K562 (cell line): Measurements from ENCODE around the gene CALB2. TPM values are rescaled to one million over a fixed set of nuclear protein-coding genes. Genes with fewer than 3 reads are reported as not detected.

Experiments
- CBX8 ChIP-seq: fragments of 200-600 bp; sonication (generic); IDR thresholded peaks from 2 replicates; pipeline ENCODE4 v1.6.1; 2012; ENCODE audit warnings: borderline replicate concordance, mixed run types, low read depth, mild to moderate bottlenecking, moderate library complexity, mixed read lengths, low read length, control low read depth, inconsistent platforms; ENCODE audit not compliant: poor library complexity, severe bottlenecking; ENCODE audit errors: extremely low read depth
- CHCHD3 ChIP-seq: fragments of 250-450 bp; sonication (Bioruptor Pico); IDR thresholded peaks from 2 replicates; pipeline ENCODE4 v2.1.2; 2022; ENCODE audit warnings: mild to moderate bottlenecking
- EGR1 ChIP-seq: fragments of 450-650 bp; conservative IDR thresholded peaks from 2 replicates; pipeline ENCODE4 v1.6.1; 2017; ENCODE audit warnings: mild to moderate bottlenecking
- ELF1 ChIP-seq: fragments of 200-800 bp; sonication (Bioruptor generic); IDR thresholded peaks from 2 replicates; pipeline ENCODE4 v1.6.1; 2016; ENCODE audit warnings: missing genetic modification characterization, missing compliant biosample characterization
- GATAD2B ChIP-seq: fragments of 450-650 bp; IDR thresholded peaks from 2 replicates; pipeline ENCODE4 v1.6.1; 2017; ENCODE audit warnings: mild to moderate bottlenecking, borderline replicate concordance
- HMG20A ChIP-seq: fragments of 450-650 bp; formaldehyde crosslinking; conservative IDR thresholded peaks from 2 replicates; pipeline ENCODE4 v1.4.0; 2020; ENCODE audit warnings: mild to moderate bottlenecking, mixed read lengths
- MAFF ChIP-seq: IDR thresholded peaks from 2 replicates; pipeline ENCODE4 v1.6.1; 2012; ENCODE audit warnings: low read length, improper control_type of control experiment
- NFRKB ChIP-seq: fragments of 450-650 bp; IDR thresholded peaks from 2 replicates; pipeline ENCODE4 v1.6.1; 2016; ENCODE audit warnings: low read depth
- PHF20 ChIP-seq: fragments of 450-650 bp; IDR thresholded peaks from 2 replicates; pipeline ENCODE4 v1.6.1; 2018; ENCODE audit not compliant: partially characterized antibody
- POLR3G ChIP-seq: IDR thresholded peaks from 2 replicates; pipeline ENCODE4 v1.6.1; 2011; ENCODE audit not compliant: insufficient read length, insufficient replicate concordance; ENCODE audit errors: extremely low read depth
- RAD51 ChIP-seq: fragments of 450-650 bp; IDR thresholded peaks from 2 replicates; pipeline ENCODE4 v1.7.1; 2016; ENCODE audit warnings: low read depth, mild to moderate bottlenecking, borderline replicate concordance
- RBM22 ChIP-seq: fragments of 200-400 bp; formaldehyde crosslinking; IDR thresholded peaks from 2 replicates; pipeline ENCODE4 v1.6.1; 2018; ENCODE audit warnings: low read length, low read depth; ENCODE audit not compliant: poor library complexity, severe bottlenecking
- RBM25 ChIP-seq: fragments of 200-400 bp; formaldehyde crosslinking; IDR thresholded peaks from 2 replicates; pipeline ENCODE4 v1.6.1; 2018; ENCODE audit warnings: low read length, low read depth, moderate library complexity; ENCODE audit not compliant: severe bottlenecking
- SMC3 ChIP-seq: conservative IDR thresholded peaks from 2 replicates; pipeline ENCODE4 v1.6.1; 2011; ENCODE audit warnings: low read depth, low read length, improper control_type of control experiment; ENCODE audit not compliant: insufficient read depth
- TCFL5 ChIP-seq: fragments of 250-450 bp; sonication (Bioruptor Pico); conservative IDR thresholded peaks from 2 replicates; pipeline ENCODE4 v1.6.1; 2021; ENCODE audit warnings: mild to moderate bottlenecking, moderate library complexity, matching md5 sums
- ZEB2 ChIP-seq: fragments of 450-650 bp; IDR thresholded peaks from 2 replicates; pipeline ENCODE4 v1.6.1; 2016
- ZNF224 ChIP-seq: sonication (generic); formaldehyde crosslinking; IDR thresholded peaks from 2 replicates; pipeline ENCODE4 v1.8.0; 2022; ENCODE audit warnings: mild to moderate bottlenecking, missing genetic modification reagents
- ZNF253 ChIP-seq: fragments of 250-450 bp; sonication (Bioruptor Pico); conservative IDR thresholded peaks from 2 replicates; pipeline ENCODE4 v1.6.1; 2021; ENCODE audit warnings: mild to moderate bottlenecking
- ZNF444 ChIP-seq: fragments of 250-450 bp; sonication (Bioruptor Pico); IDR thresholded peaks from 2 replicates; pipeline ENCODE4 v1.4.0; 2020; ENCODE audit warnings: mild to moderate bottlenecking, moderate library complexity
- ZNF589 ChIP-seq: fragments of 200-800 bp; sonication (Bioruptor generic); IDR thresholded peaks from 2 replicates; pipeline ENCODE4 v1.6.1; 2016; ENCODE audit warnings: low read depth, missing genetic modification characterization, missing compliant biosample characterization
- polyA plus RNA-seq, 8 experiments: library from polyadenylated mRNA; depleted of rRNA in 4 of 8; stranded (reverse) in 5 of 8; unstranded in 3 of 8; fragments of >200 nt; fragmentation: Nextera tagmentation in 2 of 8; fragmentation: Illumina TruSeq in 1 of 8; extraction: Ambion mirVana in 2 of 8; extraction: Trizol in 1 of 8; gene quantifications; 2 replicates each; pipeline versions ENCODE4 v1.2.1 to v1.2.3, GENCODE V29; 2011 to 2014; ENCODE audit warnings: inconsistent platforms in 1 of 8, missing spikeins in 1 of 8
- total RNA-seq, 7 experiments: library from RNA; depleted of rRNA in 6 of 7; stranded (reverse); fragments of >200 nt in 6 of 7; fragmentation: Illumina TruSeq in 2 of 7; extraction: Trizol in 2 of 7; gene quantifications; 2 replicates each; pipeline versions ENCODE4 v1.2.1 to v1.2.3, GENCODE V29; 2011 to 2021; ENCODE audit warnings: low replicate concordance in 1 of 7
- TF ChIP-seq, protein P1 (sequence below): fragments of 250-450 bp; sonication (Bioruptor Pico); IDR thresholded peaks from 2 replicates; pipeline ENCODE4 v1.8.0; 2021; ENCODE audit warnings: mild to moderate bottlenecking, moderate library complexity
- TF ChIP-seq, protein P2 (sequence below), 3 experiments: fragments of 200-800 bp in 1 of 3; sonication (Bioruptor generic) in 1 of 3; sonication (generic) in 1 of 3; formaldehyde crosslinking in 1 of 3; IDR thresholded peaks; 2 replicates each; pipeline versions ENCODE4 v1.6.1 to v1.8.0; 2016 to 2022; ENCODE audit warnings: mild to moderate bottlenecking in 2 of 3, missing compliant biosample characterization in 2 of 3, missing genetic modification characterization in 2 of 3, missing genetic modification reagents in 1 of 3
- TF ChIP-seq, protein P3 (sequence below): fragments of 450-650 bp; IDR thresholded peaks from 2 replicates; pipeline ENCODE4 v1.6.1; 2016; ENCODE audit warnings: missing biosample characterization, missing genetic modification characterization

The CALB2 gene
- total and polyA plus RNA-seq, 9 of the 15 experiments (the other 6 are each of a cell fraction or from before 2014, with no cell fraction given) = not detected

DNA sequence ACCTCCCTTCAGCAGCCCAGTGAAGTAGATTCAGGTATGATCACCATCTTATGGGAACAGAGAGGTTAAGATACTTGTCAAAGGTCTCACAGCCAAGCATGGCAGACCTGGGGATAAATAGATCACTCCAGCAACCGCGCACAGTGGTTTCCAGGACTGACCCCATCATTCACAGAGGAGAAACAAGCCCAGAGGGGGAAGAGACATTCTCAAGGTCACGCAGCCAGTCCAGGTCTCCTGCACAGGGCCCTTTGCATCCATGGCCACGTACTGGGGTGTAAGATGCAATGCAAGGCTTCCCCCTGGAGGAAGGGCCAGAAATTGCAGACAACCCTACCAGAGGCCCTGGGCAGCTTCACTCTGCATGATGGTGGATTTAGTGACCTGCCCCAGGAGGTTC lies 63.4 kb downstream of the CALB2 start (continued):
- TF ChIP-seq PHF20 (no peak), ELF1 (tag) (no peak), SMC3 (0 out of 2 replicates have a peak, but pooled peaks have one; percentile 14), GATAD2B (no peak), ZNF589 (CRISPR knock-in tag) (no peak), TCFL5 (CRISPR knock-in tag) (no peak), ZNF253 (CRISPR knock-in tag) (no peak), RBM22 (no peak), POLR3G (no peak), RAD51 (no peak), NFRKB (no peak), MAFF (no peak), CBX8 (no peak), EGR1 (no peak), RBM25 (peak; percentile 52), ZEB2 (no peak), HMG20A (no peak), ZNF224 (CRISPR knock-in tag) (no peak), CHCHD3 (no peak), ZNF444 (CRISPR knock-in tag) (no peak)
- TF ChIP-seq, protein P1, sequence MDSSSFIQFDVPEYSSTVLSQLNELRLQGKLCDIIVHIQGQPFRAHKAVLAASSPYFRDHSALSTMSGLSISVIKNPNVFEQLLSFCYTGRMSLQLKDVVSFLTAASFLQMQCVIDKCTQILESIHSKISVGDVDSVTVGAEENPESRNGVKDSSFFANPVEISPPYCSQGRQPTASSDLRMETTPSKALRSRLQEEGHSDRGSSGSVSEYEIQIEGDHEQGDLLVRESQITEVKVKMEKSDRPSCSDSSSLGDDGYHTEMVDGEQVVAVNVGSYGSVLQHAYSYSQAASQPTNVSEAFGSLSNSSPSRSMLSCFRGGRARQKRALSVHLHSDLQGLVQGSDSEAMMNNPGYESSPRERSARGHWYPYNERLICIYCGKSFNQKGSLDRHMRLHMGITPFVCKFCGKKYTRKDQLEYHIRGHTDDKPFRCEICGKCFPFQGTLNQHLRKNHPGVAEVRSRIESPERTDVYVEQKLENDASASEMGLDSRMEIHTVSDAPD = no peak
- TF ChIP-seq, protein P2, sequence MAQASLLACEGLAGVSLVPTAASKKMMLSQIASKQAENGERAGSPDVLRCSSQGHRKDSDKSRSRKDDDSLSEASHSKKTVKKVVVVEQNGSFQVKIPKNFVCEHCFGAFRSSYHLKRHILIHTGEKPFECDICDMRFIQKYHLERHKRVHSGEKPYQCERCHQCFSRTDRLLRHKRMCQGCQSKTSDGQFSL (CRISPR knock-in tag; IDR thresholded peaks at IDR 0.05) = no peak
- TF ChIP-seq, protein P2 (tag; IDR thresholded peaks at IDR 0.05) = no peak
- TF ChIP-seq, protein P3, sequence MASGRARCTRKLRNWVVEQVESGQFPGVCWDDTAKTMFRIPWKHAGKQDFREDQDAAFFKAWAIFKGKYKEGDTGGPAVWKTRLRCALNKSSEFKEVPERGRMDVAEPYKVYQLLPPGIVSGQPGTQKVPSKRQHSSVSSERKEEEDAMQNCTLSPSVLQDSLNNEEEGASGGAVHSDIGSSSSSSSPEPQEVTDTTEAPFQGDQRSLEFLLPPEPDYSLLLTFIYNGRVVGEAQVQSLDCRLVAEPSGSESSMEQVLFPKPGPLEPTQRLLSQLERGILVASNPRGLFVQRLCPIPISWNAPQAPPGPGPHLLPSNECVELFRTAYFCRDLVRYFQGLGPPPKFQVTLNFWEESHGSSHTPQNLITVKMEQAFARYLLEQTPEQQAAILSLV (tag) = no peak
